AG04450 (cell line): Measurements from ENCODE around the gene CCDC106. TPM values are rescaled to one million over a fixed set of nuclear protein-coding genes. Genes with fewer than 3 reads are reported as not detected.
A peak's percentile ranks its signal among the peaks of the same experiment; 100 is the strongest.

Experiments
- CTCF ChIA-PET: fragments of 300-600, 350-600 bp; formaldehyde crosslinking; extraction: SDS; loops from one replicate; lab custom pipeline; 2022; ENCODE audit warnings: antibody characterized with exemption, inconsistent platforms; lab: Charles Lee
- POLR2A ChIA-PET: fragments of 350-600 bp; formaldehyde crosslinking; extraction: SDS; loops from one replicate; lab custom pipeline; 2021; ENCODE audit warnings: antibody characterized with exemption, inconsistent platforms; lab: Yijun Ruan, JAX
- DNase-seq: peaks from one replicate; pipeline ENCODE4 v3.0.0-alpha.2; 2011; ENCODE audit warnings: low read depth, low spot score
- H3K27ac ChIP-seq: one replicate; pipeline ENCODE4 v1.5.1; 2012; ENCODE audit warnings: low read depth, low read length, control low read depth
- H3K27me3 ChIP-seq: one replicate; pipeline ENCODE4 v1.6.0; 2012; ENCODE audit warnings: low read length; ENCODE audit not compliant: control insufficient read depth, insufficient read depth
- H3K4me3 ChIP-seq: 2 replicates; pipeline ENCODE4 v1.5.1; 2011; ENCODE audit warnings: mild to moderate bottlenecking, low read depth, low read length, control low read depth
- H3K9me3 ChIP-seq: 2 replicates; pipeline ENCODE4 v1.5.1; 2012; ENCODE audit warnings: low read length; ENCODE audit not compliant: control insufficient read depth, insufficient read depth
- polyA plus RNA-seq: library from polyadenylated mRNA; depleted of rRNA; stranded (reverse); fragments of >200 nt; gene quantifications from 2 replicates; pipeline ENCODE4 v1.2.3, GENCODE V29; 2011
- TF ChIP-seq, protein P1 (sequence below): IDR thresholded peaks from 2 replicates; pipeline ENCODE4 v1.5.1; 2011; ENCODE audit warnings: low read depth, low read length, control low read depth, inconsistent platforms

CCDC106 gene
- polyA plus RNA-seq, 1 experiment = 6.2 TPM

GRCh38 chr19:55646889-55647731 lies 902 bp upstream of the CCDC106 start:
- DNase-seq = no peak
- H3K4me3 ChIP-seq = peak overlapping the region; percentile 79
- POLR2A ChIA-PET = interaction anchor here (0.8 to 1.0 kb wide), 2 partner anchors 11 to 12 kb away, joined by 3 read pairs; no protein-coding TSS in a partner anchor
- H3K27ac ChIP-seq = peak overlapping the region; percentile 2
- H3K27me3 ChIP-seq = no peaks in the 10 kb centered on the region
- CTCF ChIA-PET = interaction anchor here (1.0 to 2.1 kb wide), 4 partner anchors 8 to 179 kb away, joined by 4 to 8 read pairs (median 6); no protein-coding TSS in a partner anchor
- TF ChIP-seq, protein P1, sequence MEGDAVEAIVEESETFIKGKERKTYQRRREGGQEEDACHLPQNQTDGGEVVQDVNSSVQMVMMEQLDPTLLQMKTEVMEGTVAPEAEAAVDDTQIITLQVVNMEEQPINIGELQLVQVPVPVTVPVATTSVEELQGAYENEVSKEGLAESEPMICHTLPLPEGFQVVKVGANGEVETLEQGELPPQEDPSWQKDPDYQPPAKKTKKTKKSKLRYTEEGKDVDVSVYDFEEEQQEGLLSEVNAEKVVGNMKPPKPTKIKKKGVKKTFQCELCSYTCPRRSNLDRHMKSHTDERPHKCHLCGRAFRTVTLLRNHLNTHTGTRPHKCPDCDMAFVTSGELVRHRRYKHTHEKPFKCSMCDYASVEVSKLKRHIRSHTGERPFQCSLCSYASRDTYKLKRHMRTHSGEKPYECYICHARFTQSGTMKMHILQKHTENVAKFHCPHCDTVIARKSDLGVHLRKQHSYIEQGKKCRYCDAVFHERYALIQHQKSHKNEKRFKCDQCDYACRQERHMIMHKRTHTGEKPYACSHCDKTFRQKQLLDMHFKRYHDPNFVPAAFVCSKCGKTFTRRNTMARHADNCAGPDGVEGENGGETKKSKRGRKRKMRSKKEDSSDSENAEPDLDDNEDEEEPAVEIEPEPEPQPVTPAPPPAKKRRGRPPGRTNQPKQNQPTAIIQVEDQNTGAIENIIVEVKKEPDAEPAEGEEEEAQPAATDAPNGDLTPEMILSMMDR = no peak
- no peaks in the 10 kb centered on the region; the same call in 1 of the 2 replicates for H3K9me3 ChIP-seq

DNA sequence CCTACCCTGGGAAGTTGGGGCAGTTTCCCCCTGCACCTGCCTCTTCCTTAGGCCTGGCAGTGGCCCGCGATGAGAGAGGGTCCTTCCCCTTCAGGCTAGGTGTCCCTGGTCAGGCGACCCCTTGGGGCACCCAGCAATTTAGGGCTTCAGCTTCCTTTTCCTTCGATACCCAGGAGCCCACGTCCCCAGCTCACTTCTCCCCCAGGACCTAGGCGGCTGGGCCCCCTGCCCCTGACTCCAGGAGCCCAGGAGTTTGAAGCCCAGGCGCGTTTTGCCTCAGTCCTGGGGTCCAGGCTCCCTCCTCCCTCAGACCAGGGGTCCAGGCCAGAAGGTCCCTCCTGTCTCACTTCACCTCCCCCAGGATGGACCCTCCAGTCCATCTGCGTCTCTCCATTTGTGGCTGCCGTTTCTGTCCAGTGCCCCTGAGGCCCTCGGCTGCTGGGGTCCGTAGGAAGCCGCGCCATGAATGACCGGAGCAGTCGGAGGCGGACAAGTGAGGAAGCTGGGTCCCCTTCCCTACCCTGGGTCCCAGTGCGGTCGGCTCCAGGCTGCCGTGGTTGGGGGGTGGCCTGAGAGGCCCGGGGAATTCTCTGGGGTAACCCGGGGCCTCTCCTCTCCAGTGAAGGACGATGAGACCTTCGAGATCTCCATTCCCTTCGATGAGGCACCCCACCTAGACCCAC lies 714 bp downstream of the CCDC106 start:
- TF ChIP-seq, protein P1 = no peak
- DNase-seq = no peak
- Histone ChIP-seq H3K27me3 (no peaks in the 10 kb centered on the region), H3K4me3 (peak overlapping the region; percentile 79), H3K27ac (no peak overlapping the region), H3K9me3 (no peaks in the 10 kb centered on the region; the same call in 1 of the 2 replicates)
- POLR2A ChIA-PET = interaction anchor here (0.6 kb wide), 1 partner anchor 20 kb away, joined by 6 read pairs; no protein-coding TSS in a partner anchor
- CTCF ChIA-PET = interaction anchor here (0.6 kb wide), 1 partner anchor 1198 kb away, joined by 3 read pairs; no protein-coding TSS in a partner anchor

GRCh38 chr19:55649268-55650125 lies 1.5 kb downstream of the CCDC106 start:
- CTCF ChIA-PET = interaction anchor here (0.6 kb wide), 1 partner anchor 1198 kb away, joined by 3 read pairs; no protein-coding TSS in a partner anchor
- no peak for DNase-seq
- peak overlapping the region; percentile 79 for H3K4me3 ChIP-seq

DNA sequence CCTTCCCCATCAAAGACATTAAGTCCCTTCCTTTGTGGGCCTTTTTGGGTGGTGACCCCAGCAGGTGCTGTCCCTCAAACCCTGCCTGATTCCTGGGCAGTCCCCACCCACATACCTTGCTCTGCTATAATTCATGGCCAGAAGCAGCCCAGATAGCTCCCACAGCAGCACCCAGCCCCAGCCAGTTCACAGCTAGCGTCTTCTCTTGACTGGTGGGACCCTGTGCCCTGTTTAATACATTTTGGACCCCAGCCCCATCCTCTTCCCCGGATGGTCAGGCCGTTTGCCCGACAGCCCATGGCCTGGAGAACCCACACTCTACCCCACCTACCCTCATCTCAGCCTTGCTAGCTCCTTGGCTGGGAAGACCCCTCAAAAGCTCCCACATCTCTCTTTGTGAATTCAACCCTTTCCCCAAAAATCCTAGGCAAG lies 2.1 kb downstream of the CCDC106 start:
- no peak for DNase-seq
- H3K27me3 ChIP-seq = no peaks in the 10 kb centered on the region
- ChIA-PET CTCF (no interaction called here), POLR2A (no interaction called here)
- TF ChIP-seq, protein P1 = no peak
- no peak overlapping the region for H3K4me3 ChIP-seq
- no peak overlapping the region for H3K27ac ChIP-seq
- H3K9me3 ChIP-seq = no peaks in the 10 kb centered on the region; the same call in 1 of the 2 replicates

More at GRCh38 chr19:55649268-55650125, 1.5 kb downstream of the CCDC106 start:
- no peak overlapping the region for H3K27ac ChIP-seq
- no peaks in the 10 kb centered on the region for H3K27me3 ChIP-seq
- TF ChIP-seq, protein P1 = no peak
- POLR2A ChIA-PET = interaction anchor here (0.6 kb wide), 1 partner anchor 21 kb away, joined by 6 read pairs; no protein-coding TSS in a partner anchor
- H3K9me3 ChIP-seq = no peaks in the 10 kb centered on the region; the same call in 1 of the 2 replicates
